ENCODE results near the gene RMC1.

The RMC1 gene

DNA sequence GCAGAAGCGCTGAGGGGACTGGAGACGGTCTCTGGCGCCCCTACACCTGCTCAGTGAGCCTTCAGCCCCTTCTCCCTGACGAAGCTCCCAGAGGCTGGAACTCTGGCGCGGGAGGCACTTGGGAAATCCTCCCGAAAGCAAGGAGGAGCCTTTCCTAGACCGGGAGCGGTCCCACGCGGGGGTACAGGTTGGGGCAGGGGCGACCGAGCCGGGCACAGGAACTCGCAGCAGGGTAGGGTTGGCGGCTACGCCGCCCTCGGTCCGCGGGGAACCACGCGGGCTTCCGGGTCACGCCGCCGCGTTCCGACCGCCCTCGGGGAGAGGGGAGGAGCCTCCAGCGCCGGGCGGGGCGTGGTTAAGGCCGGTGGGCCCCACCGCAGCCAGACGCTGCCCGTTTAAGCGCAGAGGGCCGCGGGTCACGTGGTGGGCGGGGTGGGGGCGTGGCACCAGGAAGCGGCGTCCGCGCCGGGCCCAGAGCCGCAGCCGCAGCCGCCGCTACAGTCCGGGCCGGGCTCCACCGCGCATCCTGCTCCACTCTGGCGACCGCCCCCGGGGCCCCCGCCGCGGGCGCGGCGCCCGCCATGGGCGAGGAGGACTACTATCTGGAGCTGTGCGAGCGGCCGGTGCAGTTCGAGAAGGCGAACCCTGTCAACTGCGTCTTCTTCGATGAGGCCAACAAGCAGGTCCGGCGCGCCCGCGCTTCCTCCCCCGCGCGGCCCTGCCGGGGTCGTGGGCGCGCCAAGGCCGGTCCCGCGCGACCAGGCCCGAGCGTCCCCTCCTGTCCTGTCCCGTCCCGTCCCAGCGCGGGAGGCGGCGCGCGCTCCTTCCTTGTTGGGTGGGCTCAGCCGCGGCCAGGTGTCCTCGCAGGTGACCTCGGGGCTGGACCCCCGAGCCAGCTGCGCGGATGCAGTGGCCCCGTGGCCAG lies at the start of gene RMC1:
Gene RMC1 (plus strand): TSS at position 474 of the 925 bp plus-strand sequence. CDS start 108 bp downstream, at position 582.
- Histone ChIP-seq H3K27me3 (replicated peaks) (no peaks in the 10 kb centered on the region), H3K36me3 (replicated peaks) (peaks cover 6% of the 10 kb centered on the region), H3K4me3 (ENCODE audit: low read depth, low read length) (peak within 1 kb of the TSS; percentile 76), H3K27ac (peak within 1 kb of the TSS; percentile 54)
- in situ Hi-C loops (cut with HindIII; ENCODE audit: low pct_ligation_motif_present, low sequenced_read_pairs): no loop called here
- TF ChIP-seq CTCF (IDR thresholded peaks at IDR 0.05; ENCODE audit: low read depth, low read length, missing control alignments): peak; percentile 12
- DNase-seq: peak; percentile 88

- Histone ChIP-seq H3K4me3 (ENCODE audit: low read depth, low read length) (peak overlapping the region; percentile 100), H3K27ac (peak overlapping the region; percentile 92), H3K27me3 (replicated peaks) (no peaks in the 10 kb centered on the region), H3K36me3 (replicated peaks) (peaks cover 2% of the 10 kb centered on the region)
- no peak for TF ChIP-seq CTCF (IDR thresholded peaks at IDR 0.05; ENCODE audit: low read depth, low read length, missing control alignments)
- in situ Hi-C loops (cut with HindIII; ENCODE audit: low pct_ligation_motif_present, low sequenced_read_pairs): no loop called here
- DNase-seq: peak; percentile 45
These were observed 49.6 kb upstream of the RMC1 start for GRCh38 chr18:23453680-23454058.

DNA sequence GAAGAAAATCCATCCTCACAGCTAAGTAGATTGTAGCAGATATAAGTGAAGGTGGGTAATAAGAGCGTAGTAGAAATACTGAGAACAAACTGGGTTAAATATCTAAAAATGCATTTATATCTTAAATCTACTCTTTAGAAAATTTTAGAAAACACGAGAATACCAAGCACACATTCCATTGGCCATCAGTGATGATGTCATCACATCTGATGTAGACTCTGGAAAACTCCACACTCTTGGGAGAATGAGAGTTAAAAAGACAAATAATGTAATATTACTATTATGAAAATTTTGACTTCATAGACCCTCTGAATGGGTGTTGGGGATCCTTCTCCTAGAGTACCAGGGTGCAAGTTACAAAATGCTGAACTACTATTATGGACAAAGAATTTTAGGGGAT lies 46.5 kb upstream of the RMC1 start:
- in situ Hi-C loops (cut with HindIII; ENCODE audit: low pct_ligation_motif_present, low sequenced_read_pairs): no loop called here
- Histone ChIP-seq H3K27ac (no peak overlapping the region), H3K27me3 (replicated peaks) (no peaks in the 10 kb centered on the region), H3K4me3 (ENCODE audit: low read depth, low read length) (no peak overlapping the region), H3K36me3 (replicated peaks) (peaks cover 2% of the 10 kb centered on the region)
- TF ChIP-seq CTCF (IDR thresholded peaks at IDR 0.05; ENCODE audit: low read depth, low read length, missing control alignments): no peak
- DNase-seq: no peak

GRCh38 chr18:23458830-23459529 lies 44.3 kb upstream of the RMC1 start:
- no peak overlapping the region for H3K27ac ChIP-seq
- TF ChIP-seq CTCF (IDR thresholded peaks at IDR 0.05; ENCODE audit: low read depth, low read length, missing control alignments): no peak
- H3K4me3 ChIP-seq (ENCODE audit: low read depth, low read length): no peak overlapping the region
- in situ Hi-C loops (cut with HindIII; ENCODE audit: low pct_ligation_motif_present, low sequenced_read_pairs): no loop called here
- DNase-seq: no peak
- peaks cover 18% of the 10 kb centered on the region for H3K36me3 ChIP-seq (replicated peaks)
- H3K27me3 ChIP-seq (replicated peaks): no peaks in the 10 kb centered on the region

GRCh38 chr18:23459530-23459921 lies 43.8 kb upstream of the RMC1 start:
- Histone ChIP-seq H3K27me3 (replicated peaks) (no peaks in the 10 kb centered on the region), H3K36me3 (replicated peaks) (peaks cover 24% of the 10 kb centered on the region), H3K4me3 (ENCODE audit: low read depth, low read length) (no peak overlapping the region), H3K27ac (no peak overlapping the region)
- in situ Hi-C loops (cut with HindIII; ENCODE audit: low pct_ligation_motif_present, low sequenced_read_pairs): no loop called here
- DNase-seq: no peak
- TF ChIP-seq CTCF (IDR thresholded peaks at IDR 0.05; ENCODE audit: low read depth, low read length, missing control alignments): no peak
